Astrocyte (in vitro differentiated cells and primary cell): ENCODE data around the gene POLR2H. TPM values are rescaled to one million over a fixed set of nuclear protein-coding genes. Genes with fewer than 3 reads are reported as not detected.
A peak's percentile ranks its signal among the peaks of the same experiment; 100 is the strongest.

Experiments
- DNase-seq: peaks from one replicate; pipeline ENCODE4 v3.0.0-alpha.2; 2010; ENCODE audit warnings: low read depth
- FAIRE-seq: peaks from 2 replicates; lab custom pipeline; 2011; peaks lifted over from hg19 to GRCh38; lab: Jason Lieb, UNC
- H2AFZ ChIP-seq: 2 replicates; pipeline ENCODE4 v1.6.0; 2012; ENCODE audit warnings: low read depth, low read length, inconsistent platforms
- H3K27ac ChIP-seq: 2 replicates; pipeline ENCODE4 v1.5.1; 2011; ENCODE audit warnings: low read depth, low read length, inconsistent platforms
- H3K27me3 ChIP-seq: 2 replicates; pipeline ENCODE4 v1.6.0; 2011; ENCODE audit warnings: low read length, inconsistent platforms; ENCODE audit not compliant: insufficient read depth
- H3K36me3 ChIP-seq: 2 replicates; pipeline ENCODE4 v1.5.1; 2011; ENCODE audit warnings: low read length, inconsistent platforms; ENCODE audit not compliant: insufficient read depth
- H3K4me1 ChIP-seq: 2 replicates; pipeline ENCODE4 v1.5.1; 2011; ENCODE audit warnings: low read length, inconsistent platforms; ENCODE audit not compliant: insufficient read depth
- H3K4me2 ChIP-seq: 2 replicates; pipeline ENCODE4 v1.6.0; 2012; ENCODE audit warnings: low read length, inconsistent platforms
- H3K4me3 ChIP-seq: 2 replicates; pipeline ENCODE4 v1.5.1; 2011; ENCODE audit warnings: low read depth, mild to moderate bottlenecking, low read length, inconsistent platforms; ENCODE audit not compliant: insufficient read depth
- H3K79me2 ChIP-seq: 2 replicates; pipeline ENCODE4 v1.6.0; 2012; ENCODE audit warnings: mild to moderate bottlenecking, low read length, inconsistent platforms; ENCODE audit not compliant: insufficient read depth
- H3K9ac ChIP-seq: 2 replicates; pipeline ENCODE4 v1.6.0; 2012; ENCODE audit warnings: mild to moderate bottlenecking, low read length, inconsistent platforms
- H3K9me3 ChIP-seq: 2 replicates; pipeline ENCODE4 v1.5.1; 2012; ENCODE audit warnings: low read depth, mild to moderate bottlenecking, low read length, inconsistent platforms; ENCODE audit not compliant: insufficient read depth
- H4K20me1 ChIP-seq: 2 replicates; pipeline ENCODE4 v1.6.0; 2012; ENCODE audit warnings: low read length, inconsistent platforms; ENCODE audit not compliant: insufficient read depth
- H3K27ac Mint-ChIP-seq: one replicate; pipeline ENCODE4 v1.8.0; 2021; ENCODE audit warnings: mild to moderate bottlenecking, mixed read lengths; ENCODE audit not compliant: unreplicated experiment
- H3K27me3 Mint-ChIP-seq: one replicate; pipeline ENCODE4 v1.8.0; 2021; ENCODE audit warnings: low read depth, mixed read lengths; ENCODE audit not compliant: unreplicated experiment
- H3K36me3 Mint-ChIP-seq: one replicate; pipeline ENCODE4 v1.8.0; 2021; ENCODE audit warnings: low read depth, mixed read lengths; ENCODE audit not compliant: unreplicated experiment
- H3K4me1 Mint-ChIP-seq: one replicate; pipeline ENCODE4 v1.8.0; 2021; ENCODE audit warnings: low read depth, mixed read lengths; ENCODE audit not compliant: unreplicated experiment
- H3K4me3 Mint-ChIP-seq: one replicate; pipeline ENCODE4 v1.8.0; 2021; ENCODE audit warnings: mild to moderate bottlenecking, moderate library complexity, mixed read lengths; ENCODE audit not compliant: unreplicated experiment
- H3K9me3 Mint-ChIP-seq: one replicate; pipeline ENCODE4 v1.8.0; 2021; ENCODE audit warnings: mild to moderate bottlenecking, mixed read lengths; ENCODE audit not compliant: unreplicated experiment
- CTCF ChIP-seq: IDR thresholded peaks from 2 replicates; pipeline ENCODE4 v1.5.1; 2011; ENCODE audit warnings: low read depth, mild to moderate bottlenecking, inconsistent platforms, low read length, moderate library complexity; ENCODE audit not compliant: insufficient read depth
- EZH2 ChIP-seq: IDR thresholded peaks from 2 replicates; pipeline ENCODE4 v1.6.1; 2012; ENCODE audit warnings: mild to moderate bottlenecking, low read length, inconsistent platforms; ENCODE audit not compliant: insufficient read depth
- total RNA-seq: library from RNA; stranded (reverse); gene quantifications from 2 replicates; pipeline ENCODE4 v1.2.1, GENCODE V29; 2021

The POLR2H gene
- total RNA-seq, 1 donor from 2014 or later, result 63.2 TPM

GRCh38 chr3:184323696-184324095 is 37.8 kb upstream of the POLR2H start:
- H3K4me1 ChIP-seq, result peaks cover 20% of the 10 kb centered on the region
- peaks cover 81% of the 10 kb centered on the region for H3K36me3 ChIP-seq
- no peak overlapping the region for H3K27ac ChIP-seq
- no peak overlapping the region for H2AFZ ChIP-seq
- H3K27me3 Mint-ChIP-seq, result no peaks in the 10 kb centered on the region
- no peak overlapping the region for H3K4me2 ChIP-seq
- FAIRE-seq (no peak), DNase-seq (no peak)
- H3K9me3 Mint-ChIP-seq, result no peaks in the 10 kb centered on the region
- H3K9ac ChIP-seq, result no peak overlapping the region
- no peak overlapping the region for H3K4me3 ChIP-seq
- H3K36me3 Mint-ChIP-seq, result peaks cover 55% of the 10 kb centered on the region
- H3K27me3 ChIP-seq, result no peaks in the 10 kb centered on the region
- peak overlapping the region; percentile 67 for H3K27ac Mint-ChIP-seq
- TF ChIP-seq EZH2 (no peak), CTCF (no peak)
- no peak overlapping the region for H3K4me3 Mint-ChIP-seq
- H3K9me3 ChIP-seq, result no peaks in the 10 kb centered on the region
- peaks cover 98% of the 10 kb centered on the region for H3K79me2 ChIP-seq
- H4K20me1 ChIP-seq, result peaks cover 99% of the 10 kb centered on the region
- H3K4me1 Mint-ChIP-seq, result peaks cover 10% of the 10 kb centered on the region

DNA sequence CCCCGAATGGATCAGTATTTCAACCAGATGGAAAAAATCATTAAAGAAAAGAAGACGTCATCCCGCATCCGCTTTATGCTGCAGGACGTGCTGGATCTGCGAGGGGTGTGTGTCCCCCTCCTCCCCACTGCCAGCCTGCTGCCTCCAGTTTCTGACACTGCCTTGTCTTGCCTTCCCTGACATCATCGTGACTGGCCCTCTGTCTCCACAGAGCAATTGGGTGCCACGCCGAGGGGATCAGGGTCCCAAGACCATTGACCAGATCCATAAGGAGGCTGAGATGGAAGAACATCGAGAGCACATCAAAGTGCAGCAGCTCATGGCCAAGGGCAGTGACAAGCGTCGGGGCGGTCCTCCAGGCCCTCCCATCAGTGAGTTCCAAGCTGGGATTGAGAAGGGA is 36.2 kb upstream of the POLR2H start:
- no peak overlapping the region for H3K4me3 Mint-ChIP-seq
- Histone ChIP-seq H3K9ac (no peak overlapping the region), H3K4me1 (peaks cover 7% of the 10 kb centered on the region), H3K4me3 (no peak overlapping the region), H3K27me3 (no peaks in the 10 kb centered on the region), H3K36me3 (peaks cover 92% of the 10 kb centered on the region), H3K9me3 (no peaks in the 10 kb centered on the region), H3K4me2 (no peak overlapping the region), H3K27ac (no peak overlapping the region), H2AFZ (no peak overlapping the region), H3K79me2 (peaks cover 96% of the 10 kb centered on the region), H4K20me1 (peaks cover 99% of the 10 kb centered on the region)
- H3K4me1 Mint-ChIP-seq, result peaks cover 4% of the 10 kb centered on the region
- H3K27ac Mint-ChIP-seq, result peak overlapping the region; percentile 38
- no peak for FAIRE-seq
- no peak for DNase-seq
- H3K9me3 Mint-ChIP-seq, result no peaks in the 10 kb centered on the region
- no peak for TF ChIP-seq EZH2
- TF ChIP-seq CTCF, result no peak
- H3K36me3 Mint-ChIP-seq, result peaks cover 62% of the 10 kb centered on the region
- H3K27me3 Mint-ChIP-seq, result no peaks in the 10 kb centered on the region

GRCh38 chr3:184325715-184326369 is 35.7 kb upstream of the POLR2H start:
- no peak for DNase-seq
- no peak overlapping the region for H3K4me3 Mint-ChIP-seq
- Histone ChIP-seq H3K4me3 (no peak overlapping the region), H3K79me2 (peaks cover 93% of the 10 kb centered on the region), H3K27ac (no peak overlapping the region), H3K36me3 (peaks cover 88% of the 10 kb centered on the region), H3K9ac (no peak overlapping the region), H2AFZ (no peak overlapping the region), H4K20me1 (peaks cover 98% of the 10 kb centered on the region), H3K4me1 (peaks cover under 1% of the 10 kb centered on the region), H3K27me3 (no peaks in the 10 kb centered on the region), H3K9me3 (no peaks in the 10 kb centered on the region), H3K4me2 (no peak overlapping the region)
- no peaks in the 10 kb centered on the region for H3K27me3 Mint-ChIP-seq
- peaks cover 59% of the 10 kb centered on the region for H3K36me3 Mint-ChIP-seq
- peaks cover 5% of the 10 kb centered on the region for H3K4me1 Mint-ChIP-seq
- no peak for FAIRE-seq
- H3K9me3 Mint-ChIP-seq, result no peaks in the 10 kb centered on the region
- no peak overlapping the region for H3K27ac Mint-ChIP-seq
- TF ChIP-seq CTCF (no peak), EZH2 (no peak)
